T-helper 1 cell treated with Interleukin-12 subunit alpha and Interleukin-12 subunit beta and Interleukin-4 antibody, amounts not matched to agents 30 ng/mL and 1 ng/mL, for 36 hours (primary cell): ENCODE results near the gene CLDN8. TPM values are rescaled to one million over a fixed set of nuclear protein-coding genes. Genes with fewer than 3 reads are reported as not detected.

Experiments
- intact Hi-C: fragments of 100-400 bp; cut with micrococcal nuclease; formaldehyde crosslinking; loops from one replicate; pipeline ENCODE4 v1.15.1; 2024
- total RNA-seq: library from RNA; stranded (reverse); gene quantifications from 2 replicates; pipeline ENCODE4 v1.2.3, GENCODE V29; 2022

Gene CLDN8
- total RNA-seq, 1 donor from 2014 or later, result not detected

- intact Hi-C loops, result no loop called here
Measured at GRCh38 chr21:30206551-30207251, 9.2 kb downstream of the CLDN8 start.

DNA sequence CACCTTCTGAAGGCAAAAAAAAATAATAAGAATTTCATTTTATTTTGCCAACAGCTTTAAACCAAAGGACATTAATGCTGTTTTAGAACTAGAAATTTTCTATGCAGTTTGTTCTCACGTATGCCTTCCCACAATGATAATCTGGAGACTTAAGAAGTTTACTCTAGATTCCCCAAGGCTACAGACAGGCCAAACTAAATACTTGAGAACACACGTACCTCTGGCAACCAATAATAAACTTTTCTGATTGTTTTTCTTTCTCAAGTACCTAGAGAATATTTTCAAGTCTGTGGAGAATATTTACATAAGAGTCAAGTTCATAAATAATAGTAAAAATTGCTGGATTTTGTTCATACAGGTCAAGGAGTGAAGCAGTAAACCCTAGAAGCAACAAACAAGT lies 15.9 kb downstream of the CLDN8 start:
- intact Hi-C loops, result loop anchor here (10.0 kb wide), 1 partner anchor 155 kb away; no protein-coding TSS in a partner anchor

DNA sequence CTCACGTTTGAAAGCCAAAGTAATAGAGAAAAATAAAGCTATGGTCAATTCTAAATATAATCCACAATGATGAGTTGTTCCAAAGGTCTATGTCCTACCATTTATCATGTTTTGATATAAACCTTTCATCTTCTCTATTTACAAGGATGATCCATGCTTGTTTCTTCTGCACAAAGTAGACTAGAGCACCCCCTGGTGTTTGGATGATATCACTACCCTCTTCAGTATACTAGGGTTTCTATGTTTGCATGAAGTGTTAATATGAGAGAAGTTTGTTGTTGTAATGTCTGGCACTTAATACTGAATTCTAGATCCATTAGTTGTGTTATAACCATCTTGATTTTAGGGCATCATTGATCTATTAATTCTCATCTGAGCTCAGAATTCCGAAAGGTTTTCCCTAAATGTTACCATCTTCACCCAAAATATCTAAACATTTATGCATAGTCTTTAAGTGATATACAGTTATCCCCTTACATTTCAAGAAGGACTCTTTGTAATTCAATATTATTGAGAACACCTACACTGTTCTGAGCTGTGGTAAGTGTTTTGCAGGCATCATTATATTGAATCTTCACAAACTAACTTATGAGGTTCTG lies 21.1 kb downstream of the CLDN8 start:
- intact Hi-C loops, result loop anchor here (10.0 kb wide), 1 partner anchor 150 kb away; no protein-coding TSS in a partner anchor

DNA sequence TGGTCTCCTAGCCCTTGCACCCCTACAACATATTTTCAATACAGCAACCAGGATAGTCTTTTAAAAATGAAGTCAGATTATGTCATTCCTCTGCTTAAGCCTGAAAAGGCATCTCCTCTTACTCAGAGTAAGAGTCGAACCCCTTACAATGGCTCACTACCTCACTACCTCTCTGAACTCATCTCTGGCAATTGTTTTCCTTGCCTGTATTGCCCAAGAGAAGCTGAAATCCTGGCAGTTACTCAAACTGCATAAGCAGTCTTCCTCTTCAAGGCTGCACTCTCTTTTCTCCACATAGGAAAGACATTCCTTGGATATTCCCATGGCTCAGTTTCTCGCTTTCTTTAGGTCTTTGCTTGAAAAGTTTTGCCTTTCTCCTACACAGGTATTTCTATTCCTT lies 22.7 kb downstream of the CLDN8 start:
- intact Hi-C loops, result loop anchor here (10.0 kb wide), 1 partner anchor 148 kb away; no protein-coding TSS in a partner anchor

GRCh38 chr21:30190554-30190953 lies 25.3 kb downstream of the CLDN8 start:
- intact Hi-C loops, result loop anchor here (10.0 kb wide), 1 partner anchor 146 kb away; no protein-coding TSS in a partner anchor

DNA sequence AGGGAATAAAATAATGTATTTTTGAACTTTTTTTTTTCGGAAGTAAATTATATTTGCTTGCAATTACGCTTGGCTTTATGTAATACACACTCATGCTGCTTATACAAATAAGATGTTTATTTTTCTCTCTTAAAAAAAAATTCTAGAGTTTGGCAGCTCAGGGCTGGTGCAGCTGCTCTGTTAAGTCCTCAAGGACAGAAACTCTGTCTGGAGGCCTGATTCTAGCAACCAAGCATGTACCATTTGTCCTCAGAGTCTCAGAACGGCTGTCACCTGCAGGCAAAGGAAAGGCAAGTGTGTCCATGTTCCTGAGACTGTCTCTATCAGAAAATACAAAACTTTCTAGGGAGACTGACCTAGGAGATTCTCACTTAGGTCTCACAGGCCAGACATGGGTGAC lies 26.1 kb downstream of the CLDN8 start:
- intact Hi-C loops, result loop anchor here (10.0 kb wide), 1 partner anchor 145 kb away; no protein-coding TSS in a partner anchor

- intact Hi-C loops, result no loop called here
Measured at GRCh38 chr21:30186242-30186641, 29.7 kb downstream of the CLDN8 start.

DNA sequence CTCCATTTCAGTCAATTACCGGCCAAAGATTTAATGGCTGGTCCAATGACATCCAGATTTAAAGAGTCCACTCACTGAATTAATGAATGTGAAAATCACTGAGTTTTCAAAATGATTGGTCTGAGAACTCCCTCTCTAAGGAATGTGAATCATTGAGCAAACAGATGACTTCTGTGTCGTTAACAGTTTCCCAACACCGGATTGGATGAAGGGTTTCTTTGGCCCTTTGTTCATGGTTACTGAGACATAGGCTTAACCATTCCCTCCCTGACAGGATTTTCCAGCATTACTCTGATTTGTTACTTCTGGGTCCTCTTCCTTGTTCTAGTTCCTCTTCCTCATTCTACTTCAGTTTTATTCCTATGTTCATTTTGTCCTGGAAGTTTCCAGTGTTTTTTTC lies 47.8 kb downstream of the CLDN8 start:
- intact Hi-C loops, result no loop called here

DNA sequence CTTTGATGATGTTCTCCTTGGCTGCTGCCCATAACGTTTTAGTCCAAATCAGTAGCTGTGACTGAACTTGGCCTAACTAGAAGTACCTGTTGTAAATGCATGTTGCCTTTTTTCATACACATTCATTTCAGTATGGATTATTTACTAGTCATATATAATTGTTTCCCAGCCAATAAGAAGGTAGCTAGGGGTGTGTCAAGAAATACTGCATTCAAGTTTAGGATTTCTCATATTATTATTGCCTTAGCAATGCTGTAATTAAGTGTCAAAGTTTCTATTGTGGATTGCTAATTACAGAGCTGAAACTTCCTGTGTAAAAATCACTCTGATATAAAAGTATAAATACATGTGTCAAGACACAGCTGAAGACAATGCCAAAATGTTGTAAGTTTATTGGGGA lies 49.2 kb downstream of the CLDN8 start, which contains the start of gene CLDN17:
Gene CLDN17, minus strand, starts transcription at position 101 of the 400 bp plus-strand sequence. CDS start 188 bp downstream, outside the sequence.
- intact Hi-C loops, result no loop called here

GRCh38 chr21:30166171-30166570 lies 49.7 kb downstream of the CLDN8 start:
- intact Hi-C loops, result no loop called here

DNA sequence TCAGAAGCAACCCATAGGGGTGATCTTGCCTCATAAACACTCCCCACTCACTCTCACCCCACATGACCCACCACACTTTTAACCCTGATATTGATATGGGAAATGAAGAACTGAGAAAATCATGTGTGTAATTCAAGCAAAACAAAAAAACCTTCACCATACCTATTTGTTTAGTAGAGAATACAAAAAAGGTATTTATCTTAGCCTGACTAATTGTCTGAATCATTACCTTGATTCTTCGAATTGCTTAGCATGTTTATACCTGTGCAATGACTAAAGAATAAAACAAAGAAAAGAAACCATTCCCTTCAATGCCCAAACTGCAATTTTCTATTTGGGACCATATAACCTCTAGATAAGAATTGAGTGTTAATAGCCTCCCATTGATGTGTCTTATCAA lies 51.1 kb downstream of the CLDN8 start:
- intact Hi-C loops, result no loop called here

Other genes with a start within 250 kb of the CLDN8 start
- gene CLDN17, start 49.3 kb downstream of the CLDN8 start, total RNA-seq, result not detected in 2 replicates
- not detected in 2 replicates for gene KRTAP24-1, start 66.9 kb upstream of the CLDN8 start, total RNA-seq
- not detected in 2 replicates for gene KRTAP25-1, start 73.4 kb upstream of the CLDN8 start, total RNA-seq
- gene KRTAP26-1, start 104.2 kb upstream of the CLDN8 start, total RNA-seq, result not detected in 2 replicates
- gene KRTAP27-1, start 121.6 kb upstream of the CLDN8 start, total RNA-seq, result not detected in 2 replicates
- not detected in 2 replicates for gene KRTAP23-1, start 132.5 kb upstream of the CLDN8 start, total RNA-seq
- not detected in 2 replicates for gene KRTAP13-2, start 156.2 kb upstream of the CLDN8 start, total RNA-seq
- not detected in 2 replicates for gene KRTAP13-1, start 179.9 kb upstream of the CLDN8 start, total RNA-seq
- not detected in 2 replicates for gene KRTAP13-3, start 209.8 kb upstream of the CLDN8 start, total RNA-seq
- not detected in 2 replicates for gene KRTAP13-4, start 214.1 kb upstream of the CLDN8 start, total RNA-seq
- not detected in 2 replicates for gene KRTAP15-1, start 224.2 kb upstream of the CLDN8 start, total RNA-seq